Measurements from ENCODE around the gene SLC25A13. TPM values are rescaled to one million over a fixed set of nuclear protein-coding genes. Genes with fewer than 3 reads are reported as not detected.

Gene SLC25A13
- total and polyA plus RNA-seq, 9 of the 15 experiments (the other 6 are each of a cell fraction or from before 2014, with no cell fraction given): 21.4 to 80.2 (median 58.7) TPM

GRCh38 chr7:96322373-96322695 is 436 bp upstream of the SLC25A13 start (continued):
- TF ChIP-seq NRF1 (conservative IDR thresholded peaks at IDR 0.05 in 1 of 2, IDR thresholded peaks at IDR 0.05 in 1 of 2) (peak; percentile 58 to 59; a peak in 3 of 4 replicates), RAD51 (IDR thresholded peaks at IDR 0.05; ENCODE audit: borderline replicate concordance, low read depth) (no peak), ETV6 (IDR thresholded peaks at IDR 0.05; ENCODE audit: borderline replicate concordance in 1 of 2, low read depth in 2 of 2, low read length in 1 of 2) (no peak), ETV6 (CRISPR knock-in tag; IDR thresholded peaks at IDR 0.05; ENCODE audit: borderline replicate concordance) (no peak), NCOA1 (IDR thresholded peaks at IDR 0.05; ENCODE audit: low read depth) (0 out of 2 replicates have a peak, but pooled peaks have one; percentile 7), MNT (conservative IDR thresholded peaks at IDR 0.05) (peak in 1 of 2 experiments; percentile 63; a peak in 2 of 4 replicates), EP300 (IDR thresholded peaks at IDR 0.05; ENCODE audit: low read length) (no peak), CSDE1 (IDR thresholded peaks at IDR 0.05) (no peak), ZNF589 (CRISPR knock-in tag; IDR thresholded peaks at IDR 0.05; ENCODE audit: low read depth) (peak; percentile 65; the same call in 1 of the 2 replicates), MYC (IDR thresholded peaks at IDR 0.05; ENCODE audit: low read depth, low read length) (no peak), MYC (CRISPR knock-in tag; IDR thresholded peaks at IDR 0.05; ENCODE audit: borderline replicate concordance, low read depth) (no peak), FIP1L1 (IDR thresholded peaks at IDR 0.05; ENCODE audit: low read depth, low read length, poor library complexity, severe bottlenecking) (no peak), KLF6 (CRISPR knock-in tag; IDR thresholded peaks at IDR 0.05; ENCODE audit: borderline replicate concordance) (0 out of 2 replicates have a peak, but pooled peaks have one; percentile 11), PTTG1 (tag; IDR thresholded peaks at IDR 0.05; ENCODE audit: low read depth) (no peak), HDAC6 (IDR thresholded peaks at IDR 0.05; ENCODE audit: low read depth, low read length) (no peak), NCOA6 (IDR thresholded peaks at IDR 0.05) (0 out of 2 replicates have a peak, but pooled peaks have one; percentile 25), GABPA (tag; conservative IDR thresholded peaks at IDR 0.05; ENCODE audit: low read depth) (no peak), ZNF644 (tag; IDR thresholded peaks at IDR 0.05; ENCODE audit: low read depth) (0 out of 2 replicates have a peak, but pooled peaks have one; percentile 35), ZBTB43 (CRISPR knock-in tag; IDR thresholded peaks at IDR 0.05) (no peak), MIER1 (IDR thresholded peaks at IDR 0.05; ENCODE audit: low read depth) (peak; percentile 73; the same call in 1 of the 2 replicates), ZNF133 (CRISPR knock-in tag; IDR thresholded peaks at IDR 0.05) (no peak), HMG20B (CRISPR knock-in tag; IDR thresholded peaks at IDR 0.05) (no peak), ZNF57 (CRISPR knock-in tag; IDR thresholded peaks at IDR 0.05) (no peak), ZNF197 (CRISPR knock-in tag; IDR thresholded peaks at IDR 0.05; ENCODE audit: low read depth) (0 out of 2 replicates have a peak, but pooled peaks have one; percentile 7)

Data from K562 (cell line).